ENCODE measurements around the gene TBCK.

DNA sequence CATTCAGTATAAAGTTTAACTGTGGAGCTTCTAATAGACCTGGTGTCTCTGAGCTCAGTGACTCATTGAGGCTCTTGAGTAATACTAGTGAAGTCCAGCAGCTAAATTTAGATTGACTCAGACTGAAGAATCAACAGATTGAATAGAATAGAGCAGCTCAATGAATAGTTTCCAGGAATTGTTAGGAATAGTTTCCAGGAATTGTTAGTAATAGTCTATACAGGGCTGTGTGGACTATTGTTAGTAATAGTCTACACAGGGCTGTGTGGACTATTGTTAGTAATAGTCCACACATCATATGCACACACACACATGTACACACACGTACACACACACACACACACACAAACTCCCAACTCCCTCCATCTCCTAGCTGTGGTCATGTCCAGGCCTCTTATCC is 49.6 kb upstream of the TBCK start:
- TF ChIP-seq, protein P1, sequence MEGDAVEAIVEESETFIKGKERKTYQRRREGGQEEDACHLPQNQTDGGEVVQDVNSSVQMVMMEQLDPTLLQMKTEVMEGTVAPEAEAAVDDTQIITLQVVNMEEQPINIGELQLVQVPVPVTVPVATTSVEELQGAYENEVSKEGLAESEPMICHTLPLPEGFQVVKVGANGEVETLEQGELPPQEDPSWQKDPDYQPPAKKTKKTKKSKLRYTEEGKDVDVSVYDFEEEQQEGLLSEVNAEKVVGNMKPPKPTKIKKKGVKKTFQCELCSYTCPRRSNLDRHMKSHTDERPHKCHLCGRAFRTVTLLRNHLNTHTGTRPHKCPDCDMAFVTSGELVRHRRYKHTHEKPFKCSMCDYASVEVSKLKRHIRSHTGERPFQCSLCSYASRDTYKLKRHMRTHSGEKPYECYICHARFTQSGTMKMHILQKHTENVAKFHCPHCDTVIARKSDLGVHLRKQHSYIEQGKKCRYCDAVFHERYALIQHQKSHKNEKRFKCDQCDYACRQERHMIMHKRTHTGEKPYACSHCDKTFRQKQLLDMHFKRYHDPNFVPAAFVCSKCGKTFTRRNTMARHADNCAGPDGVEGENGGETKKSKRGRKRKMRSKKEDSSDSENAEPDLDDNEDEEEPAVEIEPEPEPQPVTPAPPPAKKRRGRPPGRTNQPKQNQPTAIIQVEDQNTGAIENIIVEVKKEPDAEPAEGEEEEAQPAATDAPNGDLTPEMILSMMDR (IDR thresholded peaks at IDR 0.05): no peak
- TF ChIP-seq POLR2A (IDR thresholded peaks at IDR 0.05): no peak

All from uterus (tissue), 2 donors.